Mammary epithelial cell (primary cell): Measurements from ENCODE around the gene CARD6.

Source experiments
- EZH2 ChIP-seq: IDR thresholded peaks from 2 replicates; pipeline ENCODE4 v1.6.1; 2012; ENCODE audit warnings: low read length, inconsistent platforms, borderline replicate concordance
- TF ChIP-seq, protein P1 (sequence below), 2 donors: IDR thresholded peaks in 1 of 2; conservative IDR thresholded peaks in 1 of 2; 2 replicates each; pipeline ENCODE4 v1.5.1; 2011 to 2012; ENCODE audit warnings: inconsistent platforms in 2 of 2, low read length in 2 of 2, mild to moderate bottlenecking in 2 of 2, control low read depth in 1 of 2, low read depth in 1 of 2; ENCODE audit not compliant: insufficient read depth in 1 of 2; ENCODE audit errors: extremely low read depth in 1 of 2

DNA sequence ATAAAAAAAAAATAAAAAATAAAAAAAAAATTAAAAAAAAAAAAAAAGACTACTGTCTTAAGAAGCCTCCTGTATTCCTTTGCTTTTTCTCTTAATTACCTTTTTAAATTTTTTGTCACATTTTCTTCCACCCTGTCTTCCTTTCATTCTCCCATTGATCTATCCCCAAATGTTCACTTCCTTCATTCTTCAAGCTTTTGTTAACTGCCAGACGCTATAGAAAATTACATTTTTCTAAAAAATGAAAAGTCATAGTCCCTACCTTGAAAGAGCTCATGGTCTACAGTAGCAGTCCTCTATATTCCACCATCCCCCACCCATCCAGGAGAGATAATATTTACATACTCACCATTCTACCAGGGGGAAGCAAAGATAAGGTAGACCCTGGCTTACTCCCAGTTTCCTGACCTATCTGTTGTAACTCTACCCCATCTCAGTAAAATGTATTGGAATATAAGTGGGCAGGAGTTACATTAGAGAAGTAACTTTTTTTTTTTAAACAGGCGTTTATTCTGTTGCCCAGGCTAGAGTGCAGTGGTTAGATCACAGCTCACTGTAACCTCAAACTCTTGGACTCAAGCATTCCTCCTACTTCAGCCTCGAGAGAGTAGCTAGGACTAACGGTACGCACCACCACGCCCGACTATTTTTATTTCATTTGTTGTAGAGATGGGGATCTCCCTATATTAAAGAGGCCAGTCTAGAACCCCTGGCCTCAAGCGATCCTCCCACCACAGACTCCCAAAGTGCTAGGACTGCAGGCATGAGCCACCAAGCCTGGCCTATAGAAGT, 39.2 kb upstream of the CARD6 start:
- TF ChIP-seq, protein P1, sequence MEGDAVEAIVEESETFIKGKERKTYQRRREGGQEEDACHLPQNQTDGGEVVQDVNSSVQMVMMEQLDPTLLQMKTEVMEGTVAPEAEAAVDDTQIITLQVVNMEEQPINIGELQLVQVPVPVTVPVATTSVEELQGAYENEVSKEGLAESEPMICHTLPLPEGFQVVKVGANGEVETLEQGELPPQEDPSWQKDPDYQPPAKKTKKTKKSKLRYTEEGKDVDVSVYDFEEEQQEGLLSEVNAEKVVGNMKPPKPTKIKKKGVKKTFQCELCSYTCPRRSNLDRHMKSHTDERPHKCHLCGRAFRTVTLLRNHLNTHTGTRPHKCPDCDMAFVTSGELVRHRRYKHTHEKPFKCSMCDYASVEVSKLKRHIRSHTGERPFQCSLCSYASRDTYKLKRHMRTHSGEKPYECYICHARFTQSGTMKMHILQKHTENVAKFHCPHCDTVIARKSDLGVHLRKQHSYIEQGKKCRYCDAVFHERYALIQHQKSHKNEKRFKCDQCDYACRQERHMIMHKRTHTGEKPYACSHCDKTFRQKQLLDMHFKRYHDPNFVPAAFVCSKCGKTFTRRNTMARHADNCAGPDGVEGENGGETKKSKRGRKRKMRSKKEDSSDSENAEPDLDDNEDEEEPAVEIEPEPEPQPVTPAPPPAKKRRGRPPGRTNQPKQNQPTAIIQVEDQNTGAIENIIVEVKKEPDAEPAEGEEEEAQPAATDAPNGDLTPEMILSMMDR (conservative IDR thresholded peaks at IDR 0.05 in 1 of 2, IDR thresholded peaks at IDR 0.05 in 1 of 2; ENCODE audit: extremely low read depth in 1 of 2, insufficient read depth in 1 of 2, low read depth in 1 of 2, low read length in 2 of 2), result no peak
- no peak for TF ChIP-seq EZH2
